Kidney epithelial cell (primary cell): ENCODE results near the gene RD3L. TPM values are rescaled to one million over a fixed set of nuclear protein-coding genes. Genes with fewer than 3 reads are reported as not detected.
A peak's percentile ranks its signal among the peaks of the same experiment; 100 is the strongest.
"Not testable (repeated sequence)": the region's sequence is repeated elsewhere in the genome, so short reads cannot be mapped to it uniquely, and the experiment has no call there.

Source experiments
- DNase-seq: peaks from one replicate; pipeline ENCODE4 v3.0.0-alpha.2; 2010; ENCODE audit warnings: low read depth
- H3K27me3 ChIP-seq: 2 replicates; pipeline ENCODE4 v1.6.0; 2011; ENCODE audit warnings: low read length; ENCODE audit not compliant: control insufficient read depth, insufficient read depth
- H3K36me3 ChIP-seq: 2 replicates; pipeline ENCODE4 v1.5.1; 2011; ENCODE audit warnings: low read length; ENCODE audit not compliant: control insufficient read depth, insufficient read depth
- H3K4me3 ChIP-seq: 2 replicates; pipeline ENCODE4 v1.5.1; 2011; ENCODE audit warnings: low read depth, mild to moderate bottlenecking, control low read depth, low read length
- CTCF ChIP-seq: IDR thresholded peaks from 2 replicates; pipeline ENCODE4 v1.5.1; 2011; ENCODE audit warnings: mild to moderate bottlenecking, moderate library complexity, low read length, control low read depth, inconsistent platforms; ENCODE audit not compliant: insufficient read depth, poor library complexity, severe bottlenecking
- total RNA-seq: library from RNA; depleted of rRNA; stranded (reverse); fragments of >200 nt; gene quantifications from 2 replicates; pipeline ENCODE4 v1.2.3, GENCODE V29; 2015

Gene RD3L
- total RNA-seq: not detected in 2 replicates

- no peak for DNase-seq
- Histone ChIP-seq H3K27me3 (no peaks in the 10 kb centered on the region), H3K36me3 (no peaks in the 10 kb centered on the region), H3K4me3 (no peak within 1 kb of the TSS)
- no peak for TF ChIP-seq CTCF
These were observed at the start of gene RD3L for GRCh38 chr14:103941973-103942736. RD3L (minus strand) TSS chr14:103942529; CDS start chr14:103941695, 834 bp downstream.

- no peaks in the 10 kb centered on the region for H3K27me3 ChIP-seq
- no peaks in the 10 kb centered on the region for H3K36me3 ChIP-seq
- DNase-seq: no peak
- TF ChIP-seq CTCF: no peak
- no peak overlapping the region for H3K4me3 ChIP-seq
These were observed 47.6 kb upstream of the RD3L start for GRCh38 chr14:103989964-103990363.

- TF ChIP-seq CTCF: no peak
- Histone ChIP-seq H3K4me3 (no peak overlapping the region), H3K27me3 (no peaks in the 10 kb centered on the region), H3K36me3 (no peaks in the 10 kb centered on the region)
- DNase-seq: no peak
These were observed 46.7 kb upstream of the RD3L start for GRCh38 chr14:103989034-103989433.

- Histone ChIP-seq H3K27me3 (no peaks in the 10 kb centered on the region), H3K36me3 (no peaks in the 10 kb centered on the region), H3K4me3 (no peak overlapping the region)
- no peak for DNase-seq
- TF ChIP-seq CTCF: no peak
These were observed 41.9 kb upstream of the RD3L start for GRCh38 chr14:103984196-103984595.

- H3K4me3 ChIP-seq, DNase-seq, H3K27me3 ChIP-seq, H3K36me3 ChIP-seq: not testable (repeated sequence)
- peak; percentile 50 for TF ChIP-seq CTCF
These were observed 38.4 kb upstream of the RD3L start for GRCh38 chr14:103980623-103981238.
